Sciatic nerve (tissue), 2 donors: ENCODE results near the gene NRAP. TPM values are rescaled to one million over a fixed set of nuclear protein-coding genes. Genes with fewer than 3 reads are reported as not detected.

Experiments
- ATAC-seq: fragments of 200-7000 bp; cut with Tn5 transposase; one replicate; pipeline ENCODE4 v1.9.1; 2020; ENCODE audit warnings: mild to moderate bottlenecking, moderate library complexity
- DNase-seq: peaks from one replicate; pipeline ENCODE4 v3.0.0-alpha.2; 2020; ENCODE audit warnings: low spot score
- intact Hi-C: fragments of 100-400 bp; cut with DNase I; formaldehyde crosslinking; loops from one replicate; pipeline ENCODE4 v1.14.2; 2022
- total RNA-seq: library from RNA; stranded (reverse); fragmentation: NEBNext Ultra II Directional; extraction: Animal tissue kit (Norgen Biotek cat#: 25700); gene quantifications from one replicate; pipeline ENCODE4 v1.2.1, GENCODE V29; 2021
- donor health status: DM: no; HTN: no; CAD: no.
- donor health status: DM: no; HTN: no; CAD: no.

The NRAP gene
- not detected for total RNA-seq

GRCh38 chr10:113663908-113664307, at the start of gene NRAP:
NRAP (minus strand) TSS chr10:113664041; CDS start chr10:113663882, 159 bp downstream.
- ATAC-seq (no peak), DNase-seq (no peak)
- intact Hi-C loops = no loop called here

DNA sequence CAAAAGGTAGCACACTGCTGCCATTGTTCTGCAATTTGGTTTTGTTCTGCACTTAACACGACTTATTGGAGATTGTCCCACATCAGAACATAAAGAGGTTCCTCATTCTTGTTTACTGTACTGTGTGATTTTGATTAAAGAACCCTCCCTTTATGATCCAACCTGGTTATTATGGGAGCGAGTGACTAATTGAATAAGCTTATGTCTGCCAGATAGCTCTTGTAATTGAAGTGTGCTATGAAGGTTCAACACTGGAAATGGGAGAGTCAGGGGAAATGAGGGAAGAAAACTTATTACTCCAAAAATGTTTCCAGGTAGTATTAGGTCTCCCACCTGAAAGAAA, 49.8 kb upstream of the NRAP start:
- intact Hi-C loops = no loop called here

DNA sequence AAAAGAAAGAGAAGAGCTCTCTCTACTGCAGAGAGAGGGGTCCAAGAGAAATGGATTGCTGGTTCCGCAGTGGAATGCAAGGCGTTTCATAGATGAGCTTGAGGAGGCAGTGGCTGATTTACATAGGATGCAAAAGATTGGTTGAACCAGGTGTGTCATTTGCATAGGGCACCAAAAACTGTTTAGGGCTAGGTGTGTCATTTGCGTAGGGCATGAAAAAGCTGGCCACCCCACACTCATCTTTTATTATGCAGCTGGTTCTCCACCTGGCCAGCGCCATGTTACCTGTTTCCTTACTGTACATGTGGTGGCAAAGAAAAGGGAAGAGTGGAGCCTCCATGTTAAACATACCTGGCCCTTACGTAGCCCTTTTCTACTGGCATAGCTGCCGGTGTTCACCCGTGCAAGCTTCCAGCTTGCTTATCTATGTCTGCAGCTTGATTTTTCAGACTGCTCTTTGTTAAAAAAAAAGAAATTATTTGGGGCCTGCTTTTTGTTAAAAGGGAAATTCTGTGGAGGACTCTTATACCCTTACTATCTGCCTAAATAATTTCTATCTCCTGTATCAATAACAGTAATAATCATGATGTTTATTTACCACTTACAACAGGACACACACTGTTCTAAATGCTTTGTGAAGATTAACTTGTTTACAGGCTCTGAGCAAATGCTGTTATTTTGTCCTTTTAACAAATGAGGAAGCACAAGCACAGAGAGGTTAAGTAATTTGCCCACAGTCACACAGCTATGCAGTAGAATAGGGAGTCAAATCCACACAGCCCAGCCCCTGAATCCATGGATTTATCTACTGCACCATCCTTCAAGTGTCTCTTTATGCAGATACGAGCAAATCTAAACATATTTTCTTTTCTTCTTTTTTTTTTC, 49.2 kb upstream of the NRAP start:
- ATAC-seq (no peak), DNase-seq (no peak)
- intact Hi-C loops = no loop called here

More for the DNA sequence above, 49.8 kb upstream of the NRAP start:
- DNase-seq (no peak), ATAC-seq (no peak)

DNA sequence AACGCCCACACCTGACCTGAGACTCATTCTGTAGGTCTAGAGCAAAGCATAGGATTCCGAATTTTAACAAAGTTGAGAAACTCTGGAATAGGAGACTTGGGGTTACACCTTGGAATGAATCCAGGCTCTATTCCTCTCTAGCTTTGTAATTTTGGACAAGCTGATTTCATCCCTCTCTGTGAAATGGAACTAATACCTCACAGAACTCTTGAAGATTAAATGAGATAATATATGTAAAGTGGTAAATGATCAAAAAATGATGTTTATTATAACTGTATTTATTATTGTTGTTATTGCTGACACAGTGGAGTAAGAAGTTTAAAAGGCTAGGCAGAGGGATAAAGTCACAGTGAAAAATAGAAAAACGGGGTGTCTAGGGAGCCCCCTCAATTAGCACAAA, 48.2 kb upstream of the NRAP start:
- intact Hi-C loops = no loop called here
- DNase-seq (no peak), ATAC-seq (no peak)

- intact Hi-C loops = no loop called here
- ATAC-seq (peak; percentile 81), DNase-seq (no peak)
These were observed 47.3 kb upstream of the NRAP start for GRCh38 chr10:113711142-113711541.

DNA sequence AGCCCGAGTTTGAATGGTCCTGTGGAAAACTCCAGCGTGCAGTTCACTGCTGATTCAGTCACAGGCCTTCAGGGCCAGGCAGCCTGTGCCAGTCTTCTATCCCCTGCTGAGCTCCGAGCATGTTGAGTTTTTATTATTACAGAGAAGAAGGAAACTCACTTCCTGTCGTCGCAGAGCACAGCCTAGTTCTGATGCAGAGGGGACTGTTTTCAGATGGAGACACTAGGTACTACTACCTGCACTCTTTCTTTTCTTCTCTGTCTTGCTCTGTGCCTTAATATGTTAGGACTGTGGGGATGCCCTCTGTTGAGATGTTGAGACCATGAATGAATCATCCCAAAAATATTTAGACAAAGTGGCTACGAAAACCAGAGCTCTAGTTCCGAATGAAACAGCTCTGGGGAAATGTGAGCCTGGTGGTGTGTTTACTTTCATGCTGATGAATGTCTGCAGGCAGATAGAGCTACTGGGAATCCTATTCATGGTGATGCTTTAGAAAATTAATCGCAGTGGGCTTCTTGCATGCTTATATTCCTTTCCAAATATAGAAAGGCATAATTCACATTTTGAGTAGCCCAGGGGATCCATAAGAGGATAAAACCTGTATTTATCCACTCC, 45.5 kb upstream of the NRAP start:
- no peak for DNase-seq
- intact Hi-C loops = no loop called here
- no peak for ATAC-seq

- DNase-seq = no peak
- intact Hi-C loops = no loop called here
- no peak for ATAC-seq
These were observed 44.8 kb upstream of the NRAP start for GRCh38 chr10:113708640-113709039.

DNA sequence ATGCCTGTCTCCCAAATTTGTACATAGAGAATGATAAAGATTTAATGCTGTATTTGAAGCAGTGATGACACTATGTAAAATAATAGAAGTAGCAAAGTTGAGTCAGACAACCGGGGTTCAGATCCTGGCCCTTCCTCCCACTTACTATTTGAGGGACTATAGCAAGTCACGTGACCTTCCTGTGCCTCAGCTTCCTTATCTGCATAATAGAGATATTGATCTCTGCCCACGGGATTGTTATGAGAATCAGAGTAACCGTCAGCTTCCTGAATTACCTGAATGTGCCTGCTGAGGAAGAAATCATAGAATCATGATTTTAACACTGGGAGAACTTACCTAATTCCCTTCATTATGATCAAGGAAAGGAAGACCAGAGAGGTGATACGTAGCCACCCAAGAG, 42.8 kb upstream of the NRAP start:
- intact Hi-C loops = no loop called here
- ATAC-seq (no peak), DNase-seq (no peak)

DNA sequence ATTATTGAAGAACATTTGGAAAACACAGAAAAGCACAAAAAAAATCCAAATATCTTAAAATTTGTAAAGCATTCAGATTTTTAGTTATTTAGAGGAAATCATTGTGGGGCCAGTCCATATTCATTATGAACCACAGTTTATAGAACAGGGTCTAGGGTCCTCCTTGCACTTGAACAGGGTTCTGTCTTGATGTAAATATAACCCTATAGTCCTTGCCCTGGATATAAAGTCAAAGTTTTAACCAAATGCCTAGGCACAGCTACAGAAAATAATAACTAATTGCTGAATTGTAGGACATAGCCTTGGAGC, 41.5 kb upstream of the NRAP start:
- intact Hi-C loops = no loop called here
- DNase-seq (no peak), ATAC-seq (no peak)

- intact Hi-C loops = no loop called here
- DNase-seq = no peak
- peak; percentile 49 for ATAC-seq
These were observed 40.9 kb upstream of the NRAP start for GRCh38 chr10:113704637-113705343.

GRCh38 chr10:113697595-113697994, 33.8 kb upstream of the NRAP start:
- DNase-seq (no peak), ATAC-seq (no peak)
- intact Hi-C loops = no loop called here

DNA sequence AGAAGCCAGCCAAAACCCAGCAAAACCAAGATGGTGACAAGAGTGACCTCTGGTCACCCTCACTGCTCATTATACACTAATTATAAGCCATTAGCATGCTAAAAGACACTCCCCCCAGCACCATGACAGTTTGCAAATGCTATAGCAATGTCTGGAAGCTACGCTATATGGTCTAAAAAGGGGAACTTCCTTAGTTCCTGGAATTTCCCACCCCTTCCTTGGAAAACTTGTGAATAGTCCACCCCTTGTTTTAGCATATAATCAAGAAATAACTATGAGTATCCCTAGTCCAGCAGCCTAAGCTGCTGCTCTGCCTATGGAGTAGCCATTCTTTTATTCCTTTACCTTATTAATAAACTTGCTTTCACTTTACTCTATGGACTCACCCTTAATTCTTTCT, 31.9 kb upstream of the NRAP start:
- ATAC-seq = no peak
- DNase-seq = no peak
- intact Hi-C loops = no loop called here

- intact Hi-C loops = no loop called here
- DNase-seq (no peak), ATAC-seq (no peak)
These were observed 29.5 kb upstream of the NRAP start for GRCh38 chr10:113693348-113693747.

DNA sequence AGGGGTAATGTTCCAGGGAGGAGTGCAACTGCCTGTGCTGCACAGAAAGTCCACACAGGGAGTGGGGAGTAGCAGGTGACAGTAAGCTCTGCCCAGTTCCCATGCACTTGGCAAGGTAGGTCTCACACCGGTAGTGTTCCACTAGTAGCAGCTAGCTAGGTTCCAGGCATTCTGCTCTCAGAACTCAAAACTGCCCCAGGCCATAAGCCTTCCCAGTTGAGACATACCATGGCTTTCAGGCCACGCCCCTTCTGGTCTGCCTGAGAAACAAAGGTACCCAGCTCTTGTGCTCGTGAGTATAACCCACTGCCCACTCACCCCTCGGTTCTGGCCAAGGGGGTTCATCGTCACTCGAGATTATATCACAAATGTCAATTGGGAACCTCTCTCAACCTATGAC, 28.4 kb upstream of the NRAP start:
- ATAC-seq = no peak
- DNase-seq = no peak
- intact Hi-C loops = no loop called here

GRCh38 chr10:113691381-113691780, 27.5 kb upstream of the NRAP start:
- no peak for DNase-seq
- no peak for ATAC-seq
- intact Hi-C loops = no loop called here

DNA sequence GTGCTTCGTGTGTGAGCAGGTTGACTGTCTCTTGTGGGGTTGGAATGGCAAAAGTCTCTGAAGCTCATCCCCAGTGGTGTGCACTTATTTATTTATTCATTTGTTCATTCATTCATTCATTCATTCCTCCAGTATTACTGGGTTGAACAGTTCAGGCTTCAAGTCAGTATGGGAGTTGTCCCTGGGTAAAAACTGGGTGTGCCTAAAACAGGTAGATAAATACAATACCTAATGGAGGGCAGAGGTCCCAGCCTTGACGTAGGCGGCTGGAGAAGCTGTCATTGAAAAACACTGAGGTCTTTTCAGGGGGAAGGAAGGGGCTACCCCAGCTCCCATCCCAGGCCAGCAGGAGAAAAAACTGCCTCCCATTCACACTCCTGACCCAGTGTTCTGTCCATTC, 26.9 kb upstream of the NRAP start:
- no peak for DNase-seq
- no peak for ATAC-seq
- intact Hi-C loops = no loop called here

DNA sequence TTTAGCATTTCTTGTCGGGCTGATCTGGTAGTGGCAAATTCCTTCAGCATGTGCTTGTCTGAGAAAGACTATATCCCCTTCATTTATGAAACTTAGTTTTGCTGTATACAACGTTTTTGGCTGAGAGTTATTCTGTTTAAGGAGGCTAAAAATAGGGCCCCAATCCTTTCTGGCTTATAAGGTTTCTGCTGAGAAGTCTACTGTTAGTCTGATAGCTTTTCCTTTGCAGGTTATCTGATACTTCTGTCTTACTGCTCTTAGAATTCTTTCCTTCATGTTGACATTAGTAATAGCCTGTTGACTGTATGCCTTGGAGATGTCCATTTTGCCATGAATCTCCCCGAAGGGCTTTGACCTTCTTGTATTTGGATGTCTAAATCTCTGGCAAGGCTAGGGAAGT, 25.7 kb upstream of the NRAP start:
- intact Hi-C loops = no loop called here
- no peak for ATAC-seq
- no peak for DNase-seq

DNA sequence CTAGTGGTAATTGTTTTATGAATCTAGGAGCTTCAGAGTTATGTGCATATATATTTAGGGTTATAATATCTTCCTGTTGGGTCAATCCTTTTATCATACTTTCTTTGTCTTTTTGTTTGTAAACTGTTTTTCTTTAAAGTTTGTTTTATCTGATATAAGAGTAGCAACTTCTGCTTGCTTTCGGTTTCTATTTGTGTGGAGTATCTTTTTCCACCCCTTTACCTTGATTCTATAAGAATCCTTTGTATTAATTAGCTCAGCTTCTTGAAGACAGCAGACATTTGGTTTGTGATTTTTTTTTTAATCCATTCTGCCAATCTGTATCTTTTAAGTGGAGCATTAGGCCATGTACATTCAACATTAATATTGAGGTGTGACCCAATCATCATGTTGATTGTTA, 25.2 kb upstream of the NRAP start:
- ATAC-seq = no peak
- intact Hi-C loops = no loop called here
- no peak for DNase-seq

DNA sequence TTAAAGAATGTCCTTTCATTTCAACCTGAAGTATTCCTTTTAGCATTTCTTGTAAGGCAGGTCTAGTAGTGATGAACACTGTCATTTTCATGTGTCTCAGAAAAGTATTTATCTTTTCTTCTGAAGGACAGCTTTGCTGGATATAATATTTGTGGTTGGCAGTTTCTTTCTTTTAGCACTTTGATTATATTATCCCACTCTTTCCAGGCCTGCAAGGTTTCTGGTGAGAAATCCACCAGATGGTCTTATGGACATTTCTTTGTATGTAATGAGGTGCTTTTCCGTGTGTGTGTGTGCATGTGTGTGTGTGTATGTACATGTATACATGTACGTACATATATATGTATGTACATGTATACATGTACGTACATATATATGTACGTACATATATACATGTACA, 23.2 kb upstream of the NRAP start:
- intact Hi-C loops = no loop called here
- DNase-seq (no peak), ATAC-seq (no peak)

- no peak for DNase-seq
- ATAC-seq = no peak
- intact Hi-C loops = no loop called here
These were observed 22.2 kb upstream of the NRAP start for GRCh38 chr10:113686028-113686427.
